ENCODE results near the gene VPS41.

VPS41 gene

DNA sequence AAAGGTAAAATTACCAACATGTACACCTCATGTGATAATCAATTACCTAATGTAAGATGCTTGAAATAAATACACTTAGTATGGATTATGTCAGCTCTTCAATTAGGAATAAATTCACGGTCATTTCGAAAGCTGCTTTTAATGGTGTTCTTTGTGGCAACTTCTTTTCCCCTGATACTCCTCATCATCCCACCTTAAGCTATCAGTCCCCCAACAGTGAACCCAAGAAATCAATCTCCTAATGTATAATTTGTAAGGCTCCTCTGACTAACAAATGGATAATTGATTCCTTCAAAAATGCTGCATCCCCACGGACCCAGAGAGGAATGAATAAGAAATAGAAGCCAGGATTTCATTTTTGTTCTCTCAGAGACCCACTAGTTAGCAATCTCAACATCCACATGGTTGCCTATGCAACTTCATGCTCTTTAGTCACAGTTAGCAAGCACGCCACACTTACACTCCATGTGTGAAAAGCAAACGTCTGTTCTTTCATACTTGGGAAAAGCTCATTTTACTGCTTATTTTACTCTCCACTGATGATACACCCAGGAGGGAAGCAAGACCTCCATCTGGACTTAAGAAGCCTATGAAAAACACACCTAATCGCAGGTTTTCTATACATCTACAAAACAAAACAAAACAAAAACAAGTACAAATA, 70.1 kb downstream of the VPS41 start:
- peaks cover 9% of the 10 kb centered on the region for H3K36me3 Mint-ChIP-seq (ENCODE audit: low read depth)
- no peaks in the 10 kb centered on the region for H3K27me3 Mint-ChIP-seq (ENCODE audit: low read depth, poor library complexity)
- H3K4me3 Mint-ChIP-seq: no peak overlapping the region
- H3K9me3 Mint-ChIP-seq: peaks cover 3% of the 10 kb centered on the region
- no peak overlapping the region for H3K27ac Mint-ChIP-seq
- H3K4me1 Mint-ChIP-seq: peaks cover 19% of the 10 kb centered on the region
- no peak for DNase-seq
- no peak for TF ChIP-seq CTCF (IDR thresholded peaks at IDR 0.05)

GRCh38 chr7:38834357-38834756, 74.6 kb downstream of the VPS41 start:
- Mint-ChIP-seq H3K27ac (no peak overlapping the region), H3K4me3 (no peak overlapping the region), H3K4me1 (peaks cover 36% of the 10 kb centered on the region), H3K9me3 (peaks cover 3% of the 10 kb centered on the region), H3K36me3 (ENCODE audit: low read depth) (peaks cover 5% of the 10 kb centered on the region), H3K27me3 (ENCODE audit: low read depth, poor library complexity) (no peaks in the 10 kb centered on the region)
- TF ChIP-seq CTCF (IDR thresholded peaks at IDR 0.05): no peak
- DNase-seq: no peak

DNA sequence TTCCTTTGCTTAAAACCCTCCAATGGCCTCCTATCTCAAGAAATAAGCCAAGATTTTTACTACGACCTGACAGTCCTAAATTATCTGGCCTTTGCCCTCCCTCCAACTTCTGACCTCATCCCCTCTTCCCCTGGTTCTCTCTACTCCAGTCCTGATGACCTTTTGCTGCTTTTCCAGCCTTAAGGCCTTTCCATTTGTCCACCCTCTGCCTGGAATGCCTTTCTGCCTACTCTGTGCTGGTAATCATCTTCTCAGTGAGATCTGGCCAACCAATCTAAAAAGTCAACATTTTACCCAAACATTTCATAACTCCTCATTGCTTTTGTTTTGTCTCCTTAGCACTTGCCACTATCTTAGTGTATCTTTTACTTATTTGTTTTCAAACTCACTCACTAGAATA, 75.7 kb downstream of the VPS41 start:
- H3K27ac Mint-ChIP-seq: peak overlapping the region; percentile 88
- H3K9me3 Mint-ChIP-seq: peaks cover 3% of the 10 kb centered on the region
- no peaks in the 10 kb centered on the region for H3K27me3 Mint-ChIP-seq (ENCODE audit: low read depth, poor library complexity)
- H3K36me3 Mint-ChIP-seq (ENCODE audit: low read depth): peaks cover 5% of the 10 kb centered on the region
- DNase-seq: no peak
- peaks cover 36% of the 10 kb centered on the region for H3K4me1 Mint-ChIP-seq
- no peak for TF ChIP-seq CTCF (IDR thresholded peaks at IDR 0.05)
- no peak overlapping the region for H3K4me3 Mint-ChIP-seq

DNA sequence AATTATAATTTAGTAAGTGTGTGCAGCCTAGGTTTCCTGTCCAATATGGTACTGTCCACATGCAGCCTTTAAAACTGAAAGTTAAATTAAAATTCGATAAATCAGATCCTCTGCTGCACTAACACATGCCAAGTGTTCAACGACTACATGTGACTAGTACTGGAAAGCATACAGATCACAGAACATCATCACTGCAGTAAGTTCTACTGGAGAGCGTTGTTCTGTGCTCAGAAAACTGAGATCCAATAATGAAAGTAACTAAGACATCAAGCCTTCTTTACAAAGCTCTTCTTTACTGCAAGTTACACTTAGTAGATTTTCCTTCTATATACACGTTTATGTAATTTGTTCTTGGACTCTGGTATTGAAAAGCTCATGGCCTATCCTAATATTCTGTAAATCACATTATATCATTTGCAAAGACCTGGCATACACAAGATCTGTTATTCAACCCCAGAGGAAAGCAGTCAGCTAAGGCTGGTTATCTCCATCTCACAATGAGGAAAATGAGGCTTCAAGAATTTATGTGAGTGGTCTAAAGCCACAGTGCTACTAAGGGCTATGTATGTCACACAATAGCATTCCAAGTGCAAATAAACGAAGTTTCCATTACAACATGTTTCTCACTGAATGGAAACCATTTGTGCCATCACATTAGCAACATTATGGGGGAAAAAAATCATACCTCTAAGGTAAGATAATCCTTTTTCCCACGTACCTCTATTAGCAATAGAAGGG, 77.6 kb downstream of the VPS41 start:
- no peak for DNase-seq
- H3K9me3 Mint-ChIP-seq: no peaks in the 10 kb centered on the region
- H3K4me1 Mint-ChIP-seq: peaks cover 36% of the 10 kb centered on the region
- no peaks in the 10 kb centered on the region for H3K27me3 Mint-ChIP-seq (ENCODE audit: low read depth, poor library complexity)
- no peak for TF ChIP-seq CTCF (IDR thresholded peaks at IDR 0.05)
- H3K27ac Mint-ChIP-seq: no peak overlapping the region
- H3K4me3 Mint-ChIP-seq: no peak overlapping the region
- H3K36me3 Mint-ChIP-seq (ENCODE audit: low read depth): no peaks in the 10 kb centered on the region

DNA sequence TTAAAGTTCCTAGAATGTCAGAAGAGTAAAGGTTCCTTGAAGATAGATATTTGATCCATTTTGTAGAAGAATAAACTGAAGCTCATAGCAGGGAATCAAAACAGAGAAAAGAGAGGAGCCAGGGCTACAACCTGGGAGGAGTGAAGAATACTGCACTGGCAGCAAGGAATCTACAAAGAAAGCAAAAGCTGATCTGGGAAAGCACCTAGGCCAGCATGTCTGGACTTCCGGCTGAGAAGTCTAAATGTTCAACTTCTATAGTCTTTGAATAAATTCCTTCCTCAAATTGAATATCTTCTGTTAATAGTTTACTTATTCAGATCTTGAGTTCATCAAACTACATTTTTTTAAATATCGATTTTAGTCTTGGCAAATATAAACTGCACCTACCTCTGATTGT, 78.2 kb downstream of the VPS41 start:
- TF ChIP-seq CTCF (IDR thresholded peaks at IDR 0.05): no peak
- DNase-seq: no peak
- H3K9me3 Mint-ChIP-seq: no peaks in the 10 kb centered on the region
- no peak overlapping the region for H3K4me3 Mint-ChIP-seq
- peaks cover 41% of the 10 kb centered on the region for H3K4me1 Mint-ChIP-seq
- no peaks in the 10 kb centered on the region for H3K27me3 Mint-ChIP-seq (ENCODE audit: low read depth, poor library complexity)
- no peaks in the 10 kb centered on the region for H3K36me3 Mint-ChIP-seq (ENCODE audit: low read depth)
- H3K27ac Mint-ChIP-seq: peak overlapping the region; percentile 62

All from nephron progenitor cell (in vitro differentiated cells).